Ureter (tissue), 1 donor: Measurements from ENCODE around the gene HTR2B. TPM values are rescaled to one million over a fixed set of nuclear protein-coding genes. Genes with fewer than 3 reads are reported as not detected.
"Not testable (repeated sequence)": the region's sequence is repeated elsewhere in the genome, so short reads cannot be mapped to it uniquely, and the experiment has no call there.

Source experiments
- DNase-seq: peaks from one replicate; pipeline ENCODE4 v3.0.0-alpha.2; 2020; ENCODE audit warnings: low spot score
- total RNA-seq: library from RNA; stranded (reverse); gene quantifications from one replicate; pipeline ENCODE4 v1.2.4, GENCODE V29; 2023
- donor health status: DM: yes; HTN: yes; CAD: no.

The HTR2B gene
- total RNA-seq = 0.44 TPM

DNA sequence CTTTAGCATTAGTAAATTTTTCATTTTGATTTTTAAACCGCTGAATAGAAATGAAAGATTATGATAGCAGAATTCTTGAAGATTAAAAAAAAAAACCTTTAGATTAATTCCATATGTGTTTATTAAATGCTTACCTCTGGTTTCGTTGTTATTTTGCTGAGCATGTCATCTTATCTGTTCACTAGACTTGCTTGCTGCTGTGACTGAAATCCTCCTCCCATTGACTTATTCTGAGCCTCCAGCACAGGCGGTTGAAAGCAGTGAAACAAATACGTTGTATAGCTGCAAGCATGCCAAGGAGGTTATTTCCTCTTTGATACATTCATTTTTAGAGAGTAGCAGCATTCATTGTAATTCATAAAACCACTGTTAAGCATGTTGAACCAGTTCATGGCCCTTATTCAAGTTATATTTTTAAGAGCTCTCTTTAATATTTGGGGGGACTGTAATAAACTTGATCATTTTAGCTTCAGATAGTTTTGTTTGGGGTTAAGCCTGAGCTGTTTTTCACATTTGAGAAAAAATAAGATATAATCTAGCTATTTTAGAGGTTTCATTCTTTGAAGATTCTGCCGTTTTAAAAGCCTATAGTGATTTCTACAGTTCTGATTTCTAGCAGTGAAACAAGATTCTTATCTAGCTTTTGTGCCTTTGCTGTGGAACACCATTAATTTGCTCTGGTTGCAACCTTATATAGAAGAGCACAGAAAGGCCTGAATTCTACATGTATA lies at the start of gene HTR2B:
HTR2B (minus strand) TSS at position 205 of the 731 bp plus-strand sequence. CDS start 1,278 bp downstream, outside the sequence.
- DNase-seq = no peak

GRCh38 chr2:231174211-231174651 lies 49.4 kb upstream of the HTR2B start:
- DNase-seq = no peak

DNA sequence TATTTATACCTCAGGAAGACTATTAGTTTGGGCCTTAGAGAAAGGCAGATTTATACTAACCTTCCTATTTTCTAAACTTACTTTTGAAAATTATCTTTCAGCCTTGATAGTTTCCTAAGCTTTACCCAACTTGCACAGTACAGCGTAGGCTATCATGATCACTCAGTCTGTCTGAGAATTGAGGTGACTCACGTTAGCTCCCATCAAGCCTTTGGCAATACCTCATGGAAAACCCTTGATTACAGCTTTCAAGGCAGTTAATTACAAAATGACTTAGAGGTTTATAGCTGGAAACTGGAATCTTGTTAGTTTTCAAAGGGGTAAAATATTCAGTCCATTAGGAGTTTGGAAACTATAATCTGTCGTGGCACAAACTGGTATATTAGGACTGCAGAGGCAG lies 47.2 kb upstream of the HTR2B start:
- no peak for DNase-seq

DNA sequence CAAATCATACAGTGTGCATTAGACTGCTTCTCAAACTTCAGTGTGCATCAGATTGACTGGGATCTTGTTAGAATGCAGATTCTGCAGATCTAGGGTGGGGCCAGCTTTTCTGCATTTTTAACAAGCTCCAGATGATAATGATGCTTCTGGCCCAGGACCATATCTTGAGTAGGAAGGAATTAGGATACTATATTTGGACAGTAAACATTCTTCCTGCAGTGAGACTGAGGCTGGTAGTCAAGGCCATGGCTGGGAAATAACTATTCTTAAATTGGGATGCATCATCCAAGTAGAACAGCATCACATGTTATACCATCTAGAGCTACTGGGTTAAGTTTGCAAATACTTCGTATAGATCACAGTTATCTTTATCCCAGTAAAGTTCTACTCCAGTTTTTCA lies 45.2 kb upstream of the HTR2B start:
- no peak for DNase-seq

DNA sequence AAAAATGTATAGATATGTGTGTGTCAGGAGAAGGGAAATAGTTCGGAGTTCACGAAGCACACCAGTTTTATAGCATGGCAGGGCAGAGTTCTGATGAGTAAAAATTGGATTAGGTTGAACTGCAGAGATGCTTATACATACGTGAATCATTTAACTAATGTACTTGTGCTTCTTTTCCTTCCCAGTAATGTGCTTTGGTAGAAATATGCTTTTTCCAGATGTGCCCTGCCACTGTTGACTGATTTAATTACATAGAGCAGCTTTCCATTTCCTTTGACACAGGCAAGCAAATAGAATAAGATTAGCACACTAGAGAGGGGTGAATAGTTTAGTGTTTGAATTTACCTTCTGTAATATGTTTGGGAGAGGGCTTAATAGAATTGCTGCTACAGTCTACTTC lies 44.6 kb upstream of the HTR2B start:
- DNase-seq = no peak

- no peak for DNase-seq
Observed at GRCh38 chr2:231168460-231169139, 43.8 kb upstream of the HTR2B start.

DNA sequence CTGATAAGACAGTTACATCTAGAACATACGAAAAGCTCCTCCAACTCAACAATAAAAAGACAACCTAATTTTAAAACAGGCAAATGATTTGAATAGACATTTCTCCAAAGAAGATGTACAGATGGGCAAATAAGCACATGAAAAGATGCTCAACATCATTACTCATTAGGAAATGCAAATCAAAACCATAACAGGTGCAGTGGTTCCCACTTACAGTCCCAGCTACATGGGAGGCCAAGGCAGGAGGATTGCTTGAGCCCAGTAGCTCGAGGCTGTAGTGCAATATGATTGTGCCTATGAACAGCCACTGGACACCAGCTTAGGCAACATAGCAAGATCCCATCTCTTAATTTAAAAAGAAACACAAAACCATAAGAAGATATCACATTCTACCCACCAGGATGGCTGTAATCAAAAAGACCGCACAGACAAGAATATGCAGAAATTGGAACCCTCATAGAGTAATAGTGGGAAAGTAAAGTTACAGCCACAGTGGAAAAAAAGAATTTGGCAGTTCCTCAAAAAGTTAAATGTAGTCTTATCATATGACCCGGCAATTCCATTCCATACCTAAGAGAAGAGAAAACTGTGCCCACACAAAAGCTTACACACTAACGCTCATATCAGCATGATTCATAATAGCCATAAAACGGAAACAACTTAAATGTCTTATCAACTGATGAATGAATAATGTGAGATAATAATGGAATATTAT lies 43.1 kb upstream of the HTR2B start:
- DNase-seq = no peak

GRCh38 chr2:231163414-231164095 lies 38.7 kb upstream of the HTR2B start:
- no peak for DNase-seq

- DNase-seq = no peak
Observed at GRCh38 chr2:231163011-231163410, 38.2 kb upstream of the HTR2B start.

GRCh38 chr2:231161877-231162329 lies 37.1 kb upstream of the HTR2B start:
- DNase-seq = no peak

DNA sequence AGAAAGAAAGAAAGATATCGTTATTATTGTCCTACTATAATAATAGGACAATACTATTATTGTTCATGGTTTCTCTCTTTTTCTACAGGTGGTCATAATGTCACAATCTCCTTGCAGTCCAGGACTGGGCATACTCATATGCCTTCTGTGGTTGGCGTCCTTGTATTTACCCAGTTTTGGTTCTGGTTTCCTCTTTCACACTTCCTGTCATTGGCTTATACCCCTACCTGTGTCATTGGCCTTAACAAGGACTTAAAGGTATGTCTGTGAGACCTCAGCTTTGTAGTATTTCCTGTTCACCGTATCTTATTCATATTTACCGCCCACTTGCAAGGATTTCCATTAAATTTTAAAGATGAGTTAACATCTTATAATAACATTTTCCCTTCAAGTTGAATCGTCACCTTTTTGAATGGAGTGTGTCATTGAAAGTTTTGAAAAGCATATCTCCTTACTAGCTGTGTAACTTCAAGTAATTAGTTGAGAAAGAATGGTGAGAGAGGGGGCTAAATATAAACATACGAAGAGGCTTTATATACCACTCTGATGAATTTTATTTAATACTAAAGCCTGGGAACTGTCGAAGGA lies 36.5 kb upstream of the HTR2B start:
- DNase-seq = no peak

GRCh38 chr2:231160701-231161100 lies 35.9 kb upstream of the HTR2B start:
- DNase-seq = no peak

DNA sequence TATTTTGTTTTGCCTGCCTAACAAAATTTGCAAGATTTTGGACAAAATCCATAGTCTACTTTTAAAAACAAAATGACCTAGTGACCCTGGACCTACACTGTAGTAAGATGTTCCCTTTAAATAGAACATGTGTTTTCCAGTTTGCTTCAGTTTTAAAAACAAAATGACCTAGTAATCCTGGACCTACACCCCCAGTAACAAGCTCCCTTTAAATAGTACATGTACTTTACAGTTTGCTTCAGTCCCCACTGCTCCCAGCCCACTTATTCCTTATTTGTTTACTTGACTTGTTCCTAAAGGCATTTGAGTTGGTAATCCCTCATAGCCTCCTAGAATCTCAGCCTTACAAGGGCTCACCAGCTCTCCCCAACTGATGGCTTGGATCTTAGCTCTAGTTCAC lies 34.5 kb upstream of the HTR2B start:
- DNase-seq = no peak

- no peak for DNase-seq
Observed at GRCh38 chr2:231152800-231153557, 28.1 kb upstream of the HTR2B start.

- DNase-seq = no peak
Observed at GRCh38 chr2:231146665-231147064, 21.8 kb upstream of the HTR2B start.

DNA sequence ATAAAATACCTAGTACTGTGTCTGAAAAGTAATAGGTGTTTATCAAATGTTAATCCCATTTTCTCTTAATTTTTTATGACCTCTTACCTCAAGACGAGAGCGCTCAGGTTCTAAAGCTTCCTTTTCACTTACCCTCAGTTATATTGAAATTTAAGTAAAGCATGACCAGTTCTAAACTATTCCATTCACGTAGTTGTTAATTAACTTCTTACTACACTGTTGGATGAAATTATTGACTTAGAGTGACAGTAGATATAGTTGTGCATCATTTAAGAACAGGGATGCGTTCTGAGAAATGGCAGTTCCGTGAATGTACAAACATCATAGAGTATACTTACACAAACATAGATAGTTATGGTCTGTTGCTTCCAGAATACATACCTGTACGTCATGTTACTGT lies 20.1 kb upstream of the HTR2B start:
- DNase-seq = no peak

- DNase-seq = not testable (repeated sequence)
Observed at GRCh38 chr2:231140808-231141207, 16.0 kb upstream of the HTR2B start.

- no peak for DNase-seq
Observed at GRCh38 chr2:231139796-231140195, 15.0 kb upstream of the HTR2B start.

GRCh38 chr2:231138699-231139098 lies 13.9 kb upstream of the HTR2B start:
- no peak for DNase-seq

GRCh38 chr2:231134910-231135655 lies 10.2 kb upstream of the HTR2B start:
- no peak for DNase-seq
